Esophagus muscularis mucosa (tissue), 4 donors: ENCODE data around the gene EFCC1.

Experiments used
- EP300 ChIP-seq: sonication (generic); formaldehyde crosslinking; IDR thresholded peaks from one replicate; pipeline ENCODE4 v1.6.1; 2017; ENCODE audit warnings: antibody characterized with exemption
- POLR2A ChIP-seq: fragments of 450-650 bp; IDR thresholded peaks from one replicate; pipeline ENCODE4 v1.6.1; 2017; ENCODE audit warnings: antibody characterized with exemption, moderate library complexity, mild to moderate bottlenecking, low read depth
- POLR2AphosphoS5 ChIP-seq, 2 donors: sonication (generic); formaldehyde crosslinking; IDR thresholded peaks; one replicate each; pipeline ENCODE4 v1.6.1; 2017; ENCODE audit warnings: antibody characterized with exemption in 2 of 2
- TF ChIP-seq, protein P1 (sequence below), 3 experiments: fragments of 200-600 bp in 2 of 3; fragments of 450-650 bp in 1 of 3; sonication (generic) in 2 of 3; IDR thresholded peaks; one replicate each; pipeline ENCODE4 v1.5.1; 2017 to 2019; ENCODE audit warnings: antibody characterized with exemption in 3 of 3, mild to moderate bottlenecking in 2 of 3, moderate library complexity in 1 of 3

DNA sequence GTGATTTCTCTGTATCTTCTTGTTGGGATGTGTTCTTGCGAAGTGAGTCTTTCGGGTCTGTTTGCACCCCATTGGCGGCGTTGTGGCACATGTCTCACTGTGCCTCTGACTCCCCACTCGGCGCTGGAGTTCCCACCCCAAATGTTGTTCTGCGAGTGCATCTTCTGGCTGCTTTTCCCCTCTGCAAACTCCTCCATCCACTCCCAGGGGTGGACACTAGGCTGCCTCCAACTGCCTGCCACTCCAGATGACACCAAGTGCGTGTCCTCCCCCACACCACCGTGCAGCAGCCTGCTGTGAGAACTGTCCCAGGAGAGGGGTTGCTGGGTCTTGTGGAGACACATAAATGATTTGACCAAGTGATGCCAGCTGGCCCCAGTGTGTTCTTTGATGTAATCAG, 17.6 kb downstream of the EFCC1 start:
- TF ChIP-seq, protein P1, sequence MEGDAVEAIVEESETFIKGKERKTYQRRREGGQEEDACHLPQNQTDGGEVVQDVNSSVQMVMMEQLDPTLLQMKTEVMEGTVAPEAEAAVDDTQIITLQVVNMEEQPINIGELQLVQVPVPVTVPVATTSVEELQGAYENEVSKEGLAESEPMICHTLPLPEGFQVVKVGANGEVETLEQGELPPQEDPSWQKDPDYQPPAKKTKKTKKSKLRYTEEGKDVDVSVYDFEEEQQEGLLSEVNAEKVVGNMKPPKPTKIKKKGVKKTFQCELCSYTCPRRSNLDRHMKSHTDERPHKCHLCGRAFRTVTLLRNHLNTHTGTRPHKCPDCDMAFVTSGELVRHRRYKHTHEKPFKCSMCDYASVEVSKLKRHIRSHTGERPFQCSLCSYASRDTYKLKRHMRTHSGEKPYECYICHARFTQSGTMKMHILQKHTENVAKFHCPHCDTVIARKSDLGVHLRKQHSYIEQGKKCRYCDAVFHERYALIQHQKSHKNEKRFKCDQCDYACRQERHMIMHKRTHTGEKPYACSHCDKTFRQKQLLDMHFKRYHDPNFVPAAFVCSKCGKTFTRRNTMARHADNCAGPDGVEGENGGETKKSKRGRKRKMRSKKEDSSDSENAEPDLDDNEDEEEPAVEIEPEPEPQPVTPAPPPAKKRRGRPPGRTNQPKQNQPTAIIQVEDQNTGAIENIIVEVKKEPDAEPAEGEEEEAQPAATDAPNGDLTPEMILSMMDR (IDR thresholded peaks at IDR 0.05) = no peak
- TF ChIP-seq POLR2A (no peak), POLR2AphosphoS5 (IDR thresholded peaks at IDR 0.05) (no peak), EP300 (no peak)
